ENCODE data around the gene IL2RG. TPM values are rescaled to one million over a fixed set of nuclear protein-coding genes. Genes with fewer than 3 reads are reported as not detected.

The IL2RG gene
- total RNA-seq, 1 experiment from 2014 or later: not detected

DNA sequence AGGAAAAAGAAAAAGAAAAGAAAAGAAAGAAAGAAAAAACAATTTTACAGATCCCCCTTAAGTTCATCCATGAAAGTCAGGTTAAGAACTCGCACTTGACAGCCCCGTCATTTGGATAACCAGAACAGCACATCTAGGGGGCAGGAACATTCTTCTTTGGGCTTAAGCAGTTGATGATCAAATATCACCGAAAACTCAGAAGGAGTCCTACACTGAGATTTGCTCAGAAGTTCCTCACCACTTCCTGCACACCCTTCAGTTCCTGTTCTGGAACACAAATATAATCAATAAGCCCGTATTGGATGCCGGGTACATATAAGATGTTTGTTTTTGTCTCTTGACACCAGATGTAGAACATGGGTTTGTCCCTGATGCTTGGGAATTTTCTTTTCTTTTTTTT, 48.0 kb upstream of the IL2RG start:
- no peaks in the 10 kb centered on the region for H3K4me1 ChIP-seq (ENCODE audit: insufficient read depth, low read length)
- DNase-seq: no peak
- no peak overlapping the region for H2BK5ac ChIP-seq (ENCODE audit: insufficient read length, low read length)
- H3K56ac ChIP-seq (ENCODE audit: insufficient read length, low read depth, low read length): no peak overlapping the region
- WGBS (ENCODE audit: extremely low coverage, insufficient read length, low lambda C conversion rate): no CpG with 5 or more reads among the region's 5 CpGs
- no peak overlapping the region for H3K14ac ChIP-seq (ENCODE audit: insufficient read depth, low read length)
- Mint-ChIP-seq H3K4me1 (peaks cover 9 to 12% of the 10 kb centered on the region in 2 experiments; a peak in 3 of 4 replicates), H3K9me3 (peaks cover 72 to 74% of the 10 kb centered on the region in 2 experiments), H3K27ac (no peak overlapping the region), H3K4me3 (no peak overlapping the region), H3K36me3 (ENCODE audit: insufficient read depth in 1 of 3, low read depth in 3 of 3) (peaks cover 4 to 24% (median 15%) of the 10 kb centered on the region in 3 experiments), H3K27me3 (ENCODE audit: low read depth) (peaks cover 1% of the 10 kb centered on the region; the same call in 1 of the 2 replicates)
- H3K79me1 ChIP-seq (ENCODE audit: insufficient read depth, low read depth, low read length, poor library complexity, severe bottlenecking): no peaks in the 10 kb centered on the region
- H4K8ac ChIP-seq (replicated peaks; ENCODE audit: insufficient read length, low read depth, low read length): no peak overlapping the region
- H2BK120ac ChIP-seq (ENCODE audit: low read depth, low read length, poor library complexity, severe bottlenecking): no peak overlapping the region
- H4K20me1 ChIP-seq (ENCODE audit: control insufficient read depth, insufficient read depth, insufficient read length): no peaks in the 10 kb centered on the region
- peaks cover 35% of the 10 kb centered on the region for H3K9me3 ChIP-seq (ENCODE audit: control insufficient read depth, low read depth, low read length)
- H3K27me3 ChIP-seq (ENCODE audit: insufficient read depth, low read length): no peaks in the 10 kb centered on the region
- H3K23ac ChIP-seq (ENCODE audit: insufficient read length, low read depth, low read length): no peak overlapping the region
- no peaks in the 10 kb centered on the region for H3K23me2 ChIP-seq (ENCODE audit: insufficient read length, low read depth, low read length, poor library complexity, severe bottlenecking)
- no peak overlapping the region for H3K4me2 ChIP-seq (ENCODE audit: insufficient read depth, insufficient read length, low read length)
- no peaks in the 10 kb centered on the region for H3K79me2 ChIP-seq (ENCODE audit: insufficient read depth, low read length)
- no peak overlapping the region for H4K5ac ChIP-seq (ENCODE audit: insufficient read length, low read depth, low read length)
- H2BK20ac ChIP-seq (ENCODE audit: low read depth, low read length, poor library complexity, severe bottlenecking): no peak overlapping the region
- H2BK15ac ChIP-seq (ENCODE audit: low read depth, low read length): no peak overlapping the region
- no peak overlapping the region for H4K91ac ChIP-seq (ENCODE audit: insufficient read length, low read depth, low read length)
- H3K9ac ChIP-seq (ENCODE audit: extremely low read depth, insufficient read length, low read length): no peak overlapping the region
- H3K18ac ChIP-seq (ENCODE audit: insufficient read length, low read depth, low read length): no peak overlapping the region
- H3K27ac ChIP-seq (ENCODE audit: insufficient read length, low read depth, low read length): no peak overlapping the region
- no peak overlapping the region for H2BK12ac ChIP-seq (ENCODE audit: insufficient read length, low read depth, low read length)
- H3T11ph ChIP-seq (ENCODE audit: low read length): no peak overlapping the region
- no peak overlapping the region for H3K4ac ChIP-seq (ENCODE audit: low read depth, low read length)
- no peak for TF ChIP-seq CTCF (conservative IDR thresholded peaks at IDR 0.05)
- H2AK5ac ChIP-seq (ENCODE audit: insufficient read length, low read length): no peak overlapping the region
- H2AFZ ChIP-seq (ENCODE audit: low read length): no peak overlapping the region
